KMS-11 (cell line): ENCODE measurements around the gene NDOR1.

Source experiments
- H2AFZ ChIP-seq: fragments of 200-600 bp; sonication (generic); 2 replicates; pipeline ENCODE4 v1.6.1; 2016; ENCODE audit warnings: antibody characterized with exemption, mixed run types, low read depth
- H3K27ac ChIP-seq: fragments of 200-600 bp; sonication (generic); 2 replicates; pipeline ENCODE4 v1.6.1; 2016; ENCODE audit warnings: mild to moderate bottlenecking, mixed run types
- H3K27me3 ChIP-seq: fragments of 200-600 bp; sonication (generic); 2 replicates; pipeline ENCODE4 v1.6.1; 2017; ENCODE audit warnings: mild to moderate bottlenecking, low read depth, mixed run types, moderate library complexity; ENCODE audit not compliant: insufficient read depth
- H3K36me3 ChIP-seq: fragments of 200-600 bp; sonication (generic); 2 replicates; pipeline ENCODE4 v1.6.1; 2017; ENCODE audit warnings: mild to moderate bottlenecking, mixed run types; ENCODE audit not compliant: insufficient read depth
- H3K4me1 ChIP-seq: fragments of 200-600 bp; sonication (generic); 2 replicates; pipeline ENCODE4 v1.6.1; 2016; ENCODE audit warnings: mild to moderate bottlenecking, low read depth, mixed run types; ENCODE audit not compliant: poor library complexity, severe bottlenecking
- H3K4me2 ChIP-seq: fragments of 200-600 bp; sonication (generic); 2 replicates; pipeline ENCODE4 v1.7.0; 2016; ENCODE audit warnings: mild to moderate bottlenecking, mixed run types
- H3K4me3 ChIP-seq: fragments of 200-600 bp; sonication (generic); IDR thresholded peaks from 2 replicates; pipeline ENCODE4 v1.6.1; 2017; ENCODE audit warnings: low read depth, low read length, mixed read lengths; ENCODE audit not compliant: insufficient read depth
- H3K79me2 ChIP-seq: fragments of 200-600 bp; sonication (generic); 2 replicates; pipeline ENCODE4 v1.6.1; 2016; ENCODE audit warnings: low read depth, mixed run types; ENCODE audit not compliant: insufficient read depth
- H3K9ac ChIP-seq: fragments of 200-600 bp; sonication (generic); 2 replicates; pipeline ENCODE4 v1.6.1; 2016; ENCODE audit warnings: mild to moderate bottlenecking, mixed run types
- H4K20me1 ChIP-seq: fragments of 200-600 bp; sonication (generic); 2 replicates; pipeline ENCODE4 v1.6.1; 2016; ENCODE audit warnings: mild to moderate bottlenecking, mixed run types; ENCODE audit not compliant: insufficient read depth
- TF ChIP-seq, protein P1 (sequence below): fragments of 200-600 bp; sonication (generic); conservative IDR thresholded peaks from 2 replicates; pipeline ENCODE4 v1.6.1; 2017; ENCODE audit warnings: low read depth, mild to moderate bottlenecking, antibody characterized with exemption, low read length, moderate library complexity, mixed read lengths

NDOR1 gene

DNA sequence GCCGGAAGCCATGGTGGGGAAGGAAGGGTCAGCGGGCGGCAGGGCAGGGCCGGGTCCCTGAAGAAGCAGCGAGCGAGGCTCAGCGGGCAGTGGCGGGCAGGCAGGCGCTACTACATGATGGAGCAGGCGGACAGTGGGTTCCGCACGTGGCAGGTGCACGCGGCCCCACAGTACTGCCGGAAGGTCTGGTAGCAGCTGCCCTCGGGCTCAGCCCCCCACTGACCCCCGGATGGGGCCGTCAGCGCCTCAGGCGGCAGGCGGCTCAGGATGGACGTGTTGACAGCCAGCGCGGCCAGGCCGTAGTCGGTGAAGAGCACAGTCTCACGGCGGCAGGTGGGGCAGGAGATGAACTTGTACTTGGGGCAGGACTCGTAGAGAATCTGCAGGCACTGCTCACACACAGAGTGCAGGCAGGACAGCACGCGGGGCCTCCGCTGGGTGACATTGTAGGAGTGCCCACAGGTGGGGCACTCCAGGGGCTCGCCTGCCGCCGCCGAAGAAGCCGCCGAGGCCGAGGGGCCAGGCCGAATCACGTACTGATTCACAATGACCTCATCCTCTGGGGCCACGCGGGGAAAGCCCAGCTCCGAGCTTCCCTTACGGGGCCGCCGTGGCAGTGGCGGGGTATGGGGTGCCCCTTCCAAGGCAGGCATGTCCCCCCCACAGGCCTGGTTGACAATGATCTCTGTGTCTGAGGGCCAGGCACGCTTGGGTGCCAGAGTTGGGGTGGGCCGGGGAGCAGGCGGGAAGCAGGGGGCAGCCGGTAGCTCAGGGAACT, 15.0 kb downstream of the NDOR1 start:
- peaks cover 10% of the 10 kb centered on the region for H3K4me1 ChIP-seq
- TF ChIP-seq, protein P1, sequence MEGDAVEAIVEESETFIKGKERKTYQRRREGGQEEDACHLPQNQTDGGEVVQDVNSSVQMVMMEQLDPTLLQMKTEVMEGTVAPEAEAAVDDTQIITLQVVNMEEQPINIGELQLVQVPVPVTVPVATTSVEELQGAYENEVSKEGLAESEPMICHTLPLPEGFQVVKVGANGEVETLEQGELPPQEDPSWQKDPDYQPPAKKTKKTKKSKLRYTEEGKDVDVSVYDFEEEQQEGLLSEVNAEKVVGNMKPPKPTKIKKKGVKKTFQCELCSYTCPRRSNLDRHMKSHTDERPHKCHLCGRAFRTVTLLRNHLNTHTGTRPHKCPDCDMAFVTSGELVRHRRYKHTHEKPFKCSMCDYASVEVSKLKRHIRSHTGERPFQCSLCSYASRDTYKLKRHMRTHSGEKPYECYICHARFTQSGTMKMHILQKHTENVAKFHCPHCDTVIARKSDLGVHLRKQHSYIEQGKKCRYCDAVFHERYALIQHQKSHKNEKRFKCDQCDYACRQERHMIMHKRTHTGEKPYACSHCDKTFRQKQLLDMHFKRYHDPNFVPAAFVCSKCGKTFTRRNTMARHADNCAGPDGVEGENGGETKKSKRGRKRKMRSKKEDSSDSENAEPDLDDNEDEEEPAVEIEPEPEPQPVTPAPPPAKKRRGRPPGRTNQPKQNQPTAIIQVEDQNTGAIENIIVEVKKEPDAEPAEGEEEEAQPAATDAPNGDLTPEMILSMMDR: no peak
- H3K27ac ChIP-seq: no peak overlapping the region
- H3K36me3 ChIP-seq: no peaks in the 10 kb centered on the region
- no peak overlapping the region for H3K4me3 ChIP-seq
- no peaks in the 10 kb centered on the region for H4K20me1 ChIP-seq
- no peak overlapping the region for H3K9ac ChIP-seq
- no peaks in the 10 kb centered on the region for H3K79me2 ChIP-seq
- no peaks in the 10 kb centered on the region for H3K27me3 ChIP-seq
- no peak overlapping the region for H2AFZ ChIP-seq
- no peak overlapping the region for H3K4me2 ChIP-seq

DNA sequence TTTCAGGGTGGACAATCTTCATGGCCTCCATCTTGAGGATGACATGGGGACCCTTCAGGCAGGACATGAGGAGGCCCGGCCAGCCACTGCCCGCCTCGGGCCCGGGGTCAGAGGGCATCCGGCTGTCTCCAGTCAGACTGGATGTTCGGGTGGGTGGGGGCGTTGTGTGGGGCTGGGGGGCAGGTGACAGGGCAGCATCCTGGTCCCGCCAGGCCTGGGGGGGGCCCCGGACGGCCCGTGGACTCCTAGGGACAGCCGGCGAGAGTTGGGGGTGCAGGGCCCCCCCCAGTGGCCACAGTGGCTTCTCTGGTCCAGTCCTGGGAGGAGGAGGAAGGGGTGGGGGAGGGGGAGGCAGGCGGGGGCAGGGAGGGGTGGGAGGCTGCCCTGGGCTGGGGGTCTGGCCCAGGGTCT, 15.6 kb downstream of the NDOR1 start:
- H4K20me1 ChIP-seq: no peaks in the 10 kb centered on the region
- no peak overlapping the region for H3K27ac ChIP-seq
- peaks cover 10% of the 10 kb centered on the region for H3K4me1 ChIP-seq
- H3K79me2 ChIP-seq: no peaks in the 10 kb centered on the region
- H2AFZ ChIP-seq: no peak overlapping the region
- no peaks in the 10 kb centered on the region; the same call in 1 of the 2 replicates for H3K27me3 ChIP-seq
- H3K9ac ChIP-seq: no peak overlapping the region
- H3K4me2 ChIP-seq: no peak overlapping the region
- H3K36me3 ChIP-seq: no peaks in the 10 kb centered on the region
- TF ChIP-seq, protein P1: no peak
- H3K4me3 ChIP-seq: no peak overlapping the region

DNA sequence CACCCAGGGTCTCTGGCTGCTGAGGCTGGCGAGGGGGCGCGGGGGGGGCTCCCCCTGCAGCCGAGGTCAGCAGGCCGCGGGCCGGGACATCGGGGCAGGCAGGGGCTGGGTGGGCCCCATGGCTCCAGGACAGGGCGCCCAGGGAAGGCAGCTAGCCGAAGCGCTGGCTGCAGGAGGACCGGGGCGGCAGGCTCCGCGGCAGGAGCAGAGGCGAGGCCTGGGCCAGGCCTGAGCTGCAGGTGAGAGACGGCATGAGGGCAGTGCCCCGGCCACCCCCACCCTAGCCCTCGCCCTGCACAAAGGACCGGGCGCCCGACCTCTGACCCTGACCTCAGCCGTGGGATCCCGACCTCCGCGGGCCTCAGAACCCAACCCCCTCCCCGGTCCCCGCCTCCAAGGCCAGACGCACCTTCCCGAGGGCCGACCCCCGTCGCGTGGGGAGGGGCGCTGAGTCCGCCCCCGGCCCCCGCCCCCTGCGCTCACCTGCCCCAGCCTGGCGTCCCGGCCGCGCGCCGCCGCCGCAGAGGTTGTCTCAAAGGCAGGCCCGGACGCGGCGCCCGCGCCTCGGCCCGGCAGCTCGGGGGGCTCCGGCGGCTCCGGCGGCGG, 16.1 kb downstream of the NDOR1 start:
- TF ChIP-seq, protein P1: no peak
- Histone ChIP-seq H3K9ac (no peak overlapping the region), H3K4me3 (no peak overlapping the region), H3K36me3 (no peaks in the 10 kb centered on the region), H4K20me1 (no peaks in the 10 kb centered on the region), H2AFZ (no peak overlapping the region), H3K27ac (no peak overlapping the region), H3K4me1 (peaks cover 10% of the 10 kb centered on the region), H3K79me2 (no peaks in the 10 kb centered on the region), H3K4me2 (no peak overlapping the region), H3K27me3 (peaks cover 3% of the 10 kb centered on the region; the same call in 1 of the 2 replicates)

DNA sequence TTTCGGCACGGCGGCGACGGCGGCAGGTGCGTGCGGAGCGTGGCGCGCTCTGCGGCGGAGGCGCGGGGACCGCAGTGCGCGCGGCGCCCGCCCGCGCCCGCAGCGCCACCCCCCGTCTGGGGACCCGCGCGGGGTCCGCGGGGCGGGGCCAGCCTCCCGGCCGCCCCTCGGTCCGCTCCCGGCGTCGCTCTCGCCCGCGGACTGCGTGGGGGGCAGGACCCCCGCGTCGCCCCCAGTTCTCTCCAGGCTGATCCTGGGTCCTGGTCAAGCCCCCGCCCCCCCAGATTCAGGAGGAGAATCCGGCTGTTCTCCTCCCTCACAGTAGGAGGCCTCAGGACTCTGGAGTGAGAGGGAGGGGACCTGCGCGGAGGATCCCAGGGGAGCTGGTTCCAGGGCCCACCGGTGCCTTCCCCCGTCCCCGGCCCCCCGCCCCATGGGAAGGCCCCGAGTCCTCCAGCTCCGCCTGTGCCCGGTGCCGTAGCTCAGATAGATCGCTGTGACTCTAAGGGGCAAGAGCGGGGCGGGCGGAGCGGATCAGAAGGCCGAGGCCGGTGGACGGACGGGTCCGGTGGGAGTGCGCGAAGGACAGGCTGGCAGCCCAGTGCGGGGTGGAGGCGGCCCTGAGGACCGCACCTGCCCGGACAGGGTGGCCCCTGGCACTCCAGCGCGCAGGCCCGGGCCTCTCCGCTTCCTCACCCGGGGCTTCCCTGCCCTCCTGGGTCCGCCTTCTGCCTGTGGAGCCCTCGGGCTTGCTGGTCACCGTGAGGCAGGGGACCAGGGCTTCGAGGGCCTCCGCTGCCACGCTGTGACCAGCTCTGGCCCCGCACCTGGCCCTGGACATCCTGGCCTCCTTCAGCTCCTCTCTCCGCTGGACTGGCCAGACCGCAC, 16.9 kb downstream of the NDOR1 start, which contains the start of gene RNF208:
Gene RNF208 (minus strand): TSS at position 51 of the 888 bp plus-strand sequence. CDS start 1,028 bp downstream, outside the sequence.
- Histone ChIP-seq H4K20me1 (no peaks in the 10 kb centered on the region), H3K27me3 (peaks cover 3% of the 10 kb centered on the region; the same call in 1 of the 2 replicates), H3K4me2 (peak within 1 kb of the TSS; percentile 88), H2AFZ (peak within 1 kb of the TSS; percentile 69; the same call in 1 of the 2 replicates), H3K4me1 (peaks cover 10% of the 10 kb centered on the region), H3K9ac (no peak within 1 kb of the TSS), H3K36me3 (no peaks in the 10 kb centered on the region), H3K79me2 (no peaks in the 10 kb centered on the region), H3K4me3 (no peak within 1 kb of the TSS), H3K27ac (no peak within 1 kb of the TSS)
- TF ChIP-seq, protein P1: no peak
